Adrenal gland (tissue), 12 donors: Measurements from ENCODE around the gene RTTN. TPM values are rescaled to one million over a fixed set of nuclear protein-coding genes. Genes with fewer than 3 reads are reported as not detected.

ENCODE experiments used
- DNase-seq, 7 donors: peaks; one replicate each; pipeline ENCODE4 v3.0.0-alpha.2; 2019 to 2020
- H3K27ac ChIP-seq, 5 donors: fragments of 200-600 bp; sonication (generic) in 4 of 5; 1 replicate in 3 of 5; 2 replicates in 2 of 5; pipeline versions ENCODE4 v1.5.1 to v1.8.0; 2016 to 2020; ENCODE audit warnings: mild to moderate bottlenecking in 1 of 5
- H3K27me3 ChIP-seq: fragments of 200-600 bp; 2 replicates; pipeline ENCODE4 v1.8.0; 2021
- H3K36me3 ChIP-seq, 2 donors: fragments of 200-600 bp; replicated peaks in 1 of 2; 1 replicate in 1 of 2; 2 replicates in 1 of 2; pipeline versions ENCODE4 v1.5.1 to v1.8.0; 2018 to 2022
- H3K4me1 ChIP-seq, 2 donors: fragments of 200-600 bp; replicated peaks in 1 of 2; 1 replicate in 1 of 2; 2 replicates in 1 of 2; pipeline versions ENCODE4 v1.5.1 to v1.8.0; 2018 to 2021
- H3K4me3 ChIP-seq, 4 donors: fragments of 200-600 bp; sonication (generic) in 3 of 4; one replicate each; pipeline ENCODE4 v1.5.1; 2016 to 2018
- H3K9me3 ChIP-seq, 3 donors: fragments of 200-600 bp; sonication (generic) in 1 of 3; replicated peaks in 1 of 3; 1 replicate in 2 of 3; 2 replicates in 1 of 3; pipeline versions ENCODE4 v1.5.1 to v1.8.0; 2016 to 2021
- POLR2A ChIP-seq, 2 donors: fragments of 450-650 bp; IDR thresholded peaks; one replicate each; pipeline ENCODE4 v1.6.1; 2017; ENCODE audit warnings: antibody characterized with exemption in 2 of 2, mild to moderate bottlenecking in 2 of 2, moderate library complexity in 1 of 2
- WGBS, 4 donors: extraction: QIAGEN DNeasy Blood & Tissue Kit in 2 of 4; methylation state at CpG; one replicate each; pipeline versions ENCODE4 v1.1.5 to v1.1.7; 2013 to 2017; 5-methylcytosine and 5-hydroxymethylcytosine counted together
- intact Hi-C, 2 donors: fragments of 100-400 bp; cut with DNase I; formaldehyde crosslinking; loops; one replicate each; pipeline versions ENCODE4 v1.14.1 to v1.15.0; 2022 to 2023
- polyA plus RNA-seq, 3 donors: library from polyadenylated mRNA; stranded (reverse); fragments of 200-250 nt in 2 of 3; fragments of 350-450 nt in 1 of 3; fragmentation: Illumina TruSeq in 1 of 3; extraction: RNeasy Lipid Tissue Mini Kit (QIAGEN cat#74804) in 1 of 3; gene quantifications; one replicate each; pipeline ENCODE4 v1.2.3, GENCODE V29; 2013 to 2014
- total RNA-seq, 9 donors: library from RNA; depleted of rRNA in 4 of 9; stranded (reverse); fragments of >200 nt in 4 of 9; fragments of 120-200 nt in 1 of 9; fragmentation: NEBNext Ultra II Directional in 1 of 9; extraction: Animal tissue kit (Norgen Biotek cat#: 25700) in 1 of 9; gene quantifications; one replicate each; pipeline versions ENCODE4 v1.1.0 to v1.2.4, GENCODE V29; 2013 to 2023
- TF ChIP-seq, protein P1 (sequence below), 6 experiments: fragments of 450-650 bp in 4 of 6; fragments of 200-600 bp in 2 of 6; sonication (generic) in 1 of 6; IDR thresholded peaks; 1 replicate in 5 of 6; 2 replicates in 1 of 6; pipeline versions ENCODE4 v1.5.1 to v1.8.0; 2016 to 2021; ENCODE audit warnings: antibody characterized with exemption in 6 of 6, mild to moderate bottlenecking in 2 of 6, moderate library complexity in 1 of 6
- donor health status: healthy with polysubstance abuse.
- donor health status: Bipolar disorder and iron deficiency.
- donor health status: DM: yes; HTN: yes; CAD: no.
- donor health status: DM: no; HTN: no; CAD: no.
- donor health status: DM: no; HTN: no; CAD: no.
- donor health status: DM: yes; HTN: yes; CAD: no.

The RTTN gene
- total and polyA plus RNA-seq, 12 donors: 4.0 to 22.5 (median 7.5) TPM

- intact Hi-C loops: no loop called here
- no peak for DNase-seq
- 77 to 88% (median 81%) methylated on average over 5 of the region's 5 CpGs for WGBS, 4 donors
- Histone ChIP-seq H3K27me3 (no peaks in the 10 kb centered on the region), H3K36me3 (no peaks in the 10 kb centered on the region), H3K4me3 (no peak overlapping the region), H3K4me1 (no peaks in the 10 kb centered on the region), H3K27ac (no peak overlapping the region), H3K9me3 (no peaks in the 10 kb centered on the region)
- TF ChIP-seq, protein P1, sequence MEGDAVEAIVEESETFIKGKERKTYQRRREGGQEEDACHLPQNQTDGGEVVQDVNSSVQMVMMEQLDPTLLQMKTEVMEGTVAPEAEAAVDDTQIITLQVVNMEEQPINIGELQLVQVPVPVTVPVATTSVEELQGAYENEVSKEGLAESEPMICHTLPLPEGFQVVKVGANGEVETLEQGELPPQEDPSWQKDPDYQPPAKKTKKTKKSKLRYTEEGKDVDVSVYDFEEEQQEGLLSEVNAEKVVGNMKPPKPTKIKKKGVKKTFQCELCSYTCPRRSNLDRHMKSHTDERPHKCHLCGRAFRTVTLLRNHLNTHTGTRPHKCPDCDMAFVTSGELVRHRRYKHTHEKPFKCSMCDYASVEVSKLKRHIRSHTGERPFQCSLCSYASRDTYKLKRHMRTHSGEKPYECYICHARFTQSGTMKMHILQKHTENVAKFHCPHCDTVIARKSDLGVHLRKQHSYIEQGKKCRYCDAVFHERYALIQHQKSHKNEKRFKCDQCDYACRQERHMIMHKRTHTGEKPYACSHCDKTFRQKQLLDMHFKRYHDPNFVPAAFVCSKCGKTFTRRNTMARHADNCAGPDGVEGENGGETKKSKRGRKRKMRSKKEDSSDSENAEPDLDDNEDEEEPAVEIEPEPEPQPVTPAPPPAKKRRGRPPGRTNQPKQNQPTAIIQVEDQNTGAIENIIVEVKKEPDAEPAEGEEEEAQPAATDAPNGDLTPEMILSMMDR (IDR thresholded peaks at IDR 0.05): no peak
- no peak for TF ChIP-seq POLR2A (IDR thresholded peaks at IDR 0.05)
Measured at GRCh38 chr18:70220628-70221027, 15.1 kb upstream of the RTTN start.

- Histone ChIP-seq H3K27ac (no peak overlapping the region), H3K9me3 (no peaks in the 10 kb centered on the region), H3K36me3 (no peaks in the 10 kb centered on the region), H3K4me1 (no peaks in the 10 kb centered on the region), H3K27me3 (no peaks in the 10 kb centered on the region), H3K4me3 (no peak overlapping the region)
- intact Hi-C loops: no loop called here
- no peak for DNase-seq
- TF ChIP-seq POLR2A (IDR thresholded peaks at IDR 0.05): no peak
- TF ChIP-seq, protein P1 (IDR thresholded peaks at IDR 0.05): no peak
- WGBS, 4 donors: 91 to 96% (median 92%) methylated on average over 4 of the region's 4 CpGs
Measured at GRCh38 chr18:70219688-70220087, 14.2 kb upstream of the RTTN start.

DNA sequence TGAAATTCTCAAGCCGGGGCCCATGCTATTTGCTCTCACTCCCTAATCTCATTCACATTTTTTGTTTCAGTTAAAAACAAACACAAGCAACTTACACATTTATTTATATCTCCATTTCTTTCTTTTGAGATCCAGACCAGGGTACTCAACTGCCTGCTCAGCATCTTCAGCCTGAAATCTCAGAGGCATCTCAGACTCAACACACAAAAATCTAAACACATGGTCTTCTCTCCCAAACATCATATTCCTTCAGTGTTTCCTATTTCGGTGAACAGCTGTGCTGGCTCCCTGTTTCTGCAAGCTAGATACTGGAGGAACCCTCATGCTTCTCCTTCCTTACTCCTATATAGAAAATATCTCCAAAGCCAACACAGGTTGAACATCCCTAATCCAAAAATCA, 11.3 kb upstream of the RTTN start:
- intact Hi-C loops: no loop called here
- WGBS, 4 donors: 86 to 95% (median 92%) methylated on average over 2 of the region's 2 CpGs
- Histone ChIP-seq H3K27me3 (no peaks in the 10 kb centered on the region), H3K27ac (no peak overlapping the region), H3K4me3 (no peak overlapping the region), H3K36me3 (no peaks in the 10 kb centered on the region), H3K4me1 (no peaks in the 10 kb centered on the region), H3K9me3 (no peaks in the 10 kb centered on the region)
- DNase-seq: no peak
- TF ChIP-seq, protein P1 (IDR thresholded peaks at IDR 0.05): no peak
- no peak for TF ChIP-seq POLR2A (IDR thresholded peaks at IDR 0.05)

DNA sequence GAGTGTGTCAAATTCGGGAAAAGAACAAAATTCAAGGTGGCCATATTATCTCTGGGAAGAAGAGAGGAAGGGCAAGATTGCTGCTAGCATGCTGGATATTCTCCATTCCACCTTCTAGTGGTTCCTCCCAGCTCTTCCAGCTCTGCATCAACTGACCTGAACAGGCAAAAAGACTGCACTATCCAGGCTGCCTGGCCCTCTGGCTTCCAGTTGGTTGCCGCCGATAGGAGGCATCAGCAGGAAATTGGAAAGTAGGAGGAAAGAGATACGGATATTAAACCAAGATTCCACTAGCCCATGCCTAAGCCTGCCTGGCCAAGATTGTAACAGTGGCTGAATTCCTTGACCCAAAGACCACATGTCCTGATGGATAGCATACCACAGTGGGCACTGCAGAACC, 1.7 kb upstream of the RTTN start:
- no peak overlapping the region for H3K4me3 ChIP-seq
- intact Hi-C loops: loop anchor here in 1 of 2 donors (10.0 kb wide), 1 partner anchor 78 kb away; the partner anchor contains the start of gene SOCS6
- H3K36me3 ChIP-seq: no peaks in the 10 kb centered on the region
- 90 to 96% (median 95%) methylated on average over 4 of the region's 4 CpGs for WGBS, 4 donors
- no peaks in the 10 kb centered on the region for H3K27me3 ChIP-seq
- no peak for DNase-seq
- H3K9me3 ChIP-seq: no peaks in the 10 kb centered on the region
- no peak overlapping the region for H3K27ac ChIP-seq
- peaks cover 5 to 11% of the 10 kb centered on the region in 2 donors for H3K4me1 ChIP-seq
- TF ChIP-seq, protein P1 (IDR thresholded peaks at IDR 0.05): no peak
- no peak for TF ChIP-seq POLR2A (IDR thresholded peaks at IDR 0.05)
